ENCODE measurements around the gene PDILT. TPM values are rescaled to one million over a fixed set of nuclear protein-coding genes. Genes with fewer than 3 reads are reported as not detected.
"Not testable (repeated sequence)": the region's sequence is repeated elsewhere in the genome, so short reads cannot be mapped to it uniquely, and the experiment has no call there.

The PDILT gene
- polyA plus RNA-seq, 3 donors: 1.3 to 9.2 TPM; not detected in 1

GRCh38 chr16:20313741-20314140 lies 90.8 kb downstream of the PDILT start:
- H3K27ac ChIP-seq (ENCODE audit: low read depth, low read length): no peak overlapping the region
- 83 to 94% (median 90%) methylated on average over 3 of the region's 3 CpGs for WGBS, 3 donors

- H3K27ac ChIP-seq (ENCODE audit: low read depth, low read length): not testable (repeated sequence)
- 87 to 88% (median 88%) methylated on average over 7 of the region's 7 CpGs for WGBS, 3 donors
Measured at GRCh38 chr16:20312536-20313095, 91.9 kb downstream of the PDILT start.

GRCh38 chr16:20311548-20311947 lies 93.0 kb downstream of the PDILT start:
- no peak overlapping the region for H3K27ac ChIP-seq (ENCODE audit: low read depth, low read length)
- WGBS, 3 donors: 57 to 71% (median 66%) methylated on average over 2 of the region's 2 CpGs

- no peak overlapping the region for H3K27ac ChIP-seq (ENCODE audit: low read depth, low read length)
- WGBS, 3 donors: 74 to 85% (median 78%) methylated on average over 11 of the region's 11 CpGs
Measured at GRCh38 chr16:20310421-20311395, 93.8 kb downstream of the PDILT start.

DNA sequence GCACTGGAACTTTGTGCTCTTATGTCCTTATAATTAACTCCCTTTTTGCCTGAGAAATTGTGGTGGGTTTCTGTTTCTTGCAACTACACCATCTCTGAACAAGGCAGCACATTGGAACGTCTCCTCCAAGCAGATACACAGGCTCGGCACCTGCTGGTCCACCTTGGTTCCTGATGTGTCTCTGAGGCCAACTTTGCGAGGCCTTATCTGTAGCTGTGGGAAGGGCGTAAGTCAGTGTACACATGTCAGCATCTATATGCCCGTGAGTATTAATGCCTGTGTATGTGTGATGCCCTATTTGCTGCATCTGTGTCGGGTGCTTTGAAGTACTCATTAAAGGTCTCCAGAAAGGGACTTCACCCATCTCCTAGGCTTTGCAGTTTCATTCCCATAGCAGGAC lies 94.8 kb downstream of the PDILT start:
- WGBS, 3 donors: 43 to 89% (median 82%) methylated on average over 6 of the region's 6 CpGs
- H3K27ac ChIP-seq (ENCODE audit: low read depth, low read length): no peak overlapping the region

Other genes with a start within 250 kb of the PDILT start
- gene GP2, start 77.2 kb downstream of the PDILT start, polyA plus RNA-seq: over 10,000 TPM in 1 of 3 donors, 1 to 10 TPM in 2; 2.9 to 24,783 (median 7.0) TPM
- gene UMOD, start 52.0 kb downstream of the PDILT start, polyA plus RNA-seq: under 1 TPM in 1 of 3 donors, not detected in 2; 0.76 TPM
- gene ACSM5, start 4.8 kb upstream of the PDILT start, polyA plus RNA-seq: 10 to 100 TPM in 2 of 3 donors, 1 to 10 TPM in 1; 4.4 to 27.9 (median 16.9) TPM
- under 1 TPM; 0.13 to 0.90 (median 0.14) TPM for gene ACSM2A, start 46.8 kb upstream of the PDILT start, polyA plus RNA-seq
- gene ACSM2B, start 171.6 kb upstream of the PDILT start, polyA plus RNA-seq: under 1 TPM; 0.16 to 0.34 (median 0.22) TPM